ENCODE results near the gene BCR.

Gene BCR

GRCh38 chr22:23263651-23264555 lies 83.6 kb downstream of the BCR start:
- DNase-seq, result no peak

- DNase-seq, result no peak
These were observed 84.5 kb downstream of the BCR start for GRCh38 chr22:23264610-23265367.

- DNase-seq, result no peak
These were observed 85.0 kb downstream of the BCR start for GRCh38 chr22:23265368-23265700.

- no peak for DNase-seq
These were observed 86.5 kb downstream of the BCR start for GRCh38 chr22:23266780-23267179.

- DNase-seq, result no peak
These were observed 87.1 kb downstream of the BCR start for GRCh38 chr22:23267226-23268043.

GRCh38 chr22:23268139-23268712 lies 87.9 kb downstream of the BCR start:
- no peak for DNase-seq

- no peak for DNase-seq
These were observed 88.6 kb downstream of the BCR start for GRCh38 chr22:23268877-23269276.

- DNase-seq, result no peak
These were observed 89.3 kb downstream of the BCR start for GRCh38 chr22:23269441-23270211.

GRCh38 chr22:23270212-23270733 lies 90.0 kb downstream of the BCR start:
- DNase-seq, result no peak

GRCh38 chr22:23270798-23271596 lies 90.7 kb downstream of the BCR start:
- no peak for DNase-seq

GRCh38 chr22:23271597-23271908 lies 91.2 kb downstream of the BCR start:
- no peak for DNase-seq

GRCh38 chr22:23272371-23272770 lies 92.1 kb downstream of the BCR start:
- no peak for DNase-seq

- DNase-seq, result no peak
These were observed 92.5 kb downstream of the BCR start for GRCh38 chr22:23272834-23273233.

- no peak for DNase-seq
These were observed 93.3 kb downstream of the BCR start for GRCh38 chr22:23273445-23274145.

- DNase-seq, result no peak
These were observed 93.8 kb downstream of the BCR start for GRCh38 chr22:23274146-23274526.

- DNase-seq, result no peak
These were observed 94.8 kb downstream of the BCR start for GRCh38 chr22:23274891-23275694.

GRCh38 chr22:23275751-23276150 lies 95.4 kb downstream of the BCR start:
- no peak for DNase-seq

GRCh38 chr22:23276656-23277582 lies 96.6 kb downstream of the BCR start:
- DNase-seq, result no peak

Measured in NCI-H1694 (cell line).